ENCODE results near the gene STAC3.

GRCh38 chr12:57296291-57296690 is 45.3 kb upstream of the STAC3 start:
- TF ChIP-seq EZH2 (IDR thresholded peaks at IDR 0.05; ENCODE audit: low read length, missing control alignments), result no peak
- no peak for TF ChIP-seq CTCF (conservative IDR thresholded peaks at IDR 0.05 in 1 of 2, IDR thresholded peaks at IDR 0.05 in 1 of 2; ENCODE audit: low read depth in 1 of 2, low read length in 2 of 2)
